CD14-positive monocyte (primary cell): ENCODE data around the gene CDH13. TPM values are rescaled to one million over a fixed set of nuclear protein-coding genes. Genes with fewer than 3 reads are reported as not detected.

Experiments
- DNase-seq, 3 donors: peaks; one replicate each; pipeline ENCODE4 v3.0.0-alpha.2; 2011 to 2022
- H2AFZ ChIP-seq: 2 replicates; pipeline ENCODE4 v1.6.0; 2012; ENCODE audit warnings: mild to moderate bottlenecking, low read depth, low read length, inconsistent platforms; ENCODE audit not compliant: insufficient read depth, poor library complexity, severe bottlenecking
- H3K27ac ChIP-seq, 2 donors: 1 replicate in 1 of 2; 2 replicates in 1 of 2; pipeline ENCODE4 v1.5.1; 2012 to 2013; ENCODE audit warnings: low read length in 2 of 2, control low read depth in 1 of 2, inconsistent platforms in 1 of 2, low read depth in 1 of 2, mild to moderate bottlenecking in 1 of 2
- H3K27me3 ChIP-seq, 2 donors: one replicate each; pipeline versions ENCODE4 v1.6.0 to v1.6.1; 2011 to 2013; ENCODE audit warnings: low read length in 2 of 2; ENCODE audit not compliant: control insufficient read depth in 2 of 2, insufficient read depth in 2 of 2
- H3K36me3 ChIP-seq, 2 donors: replicated peaks in 1 of 2; 1 replicate in 1 of 2; 2 replicates in 1 of 2; pipeline versions ENCODE4 v1.5.1 to v1.6.1; 2012 to 2013; ENCODE audit warnings: low read length in 2 of 2, control low read depth in 1 of 2, inconsistent platforms in 1 of 2, mild to moderate bottlenecking in 1 of 2; ENCODE audit not compliant: insufficient read depth in 2 of 2, control insufficient read depth in 1 of 2
- H3K4me1 ChIP-seq, 2 donors: 1 replicate in 1 of 2; 2 replicates in 1 of 2; pipeline versions ENCODE4 v1.5.1 to v1.6.1; 2012 to 2013; ENCODE audit warnings: low read length in 2 of 2, control low read depth in 1 of 2, inconsistent platforms in 1 of 2, mild to moderate bottlenecking in 1 of 2, moderate library complexity in 1 of 2; ENCODE audit not compliant: insufficient read depth in 2 of 2, control insufficient read depth in 1 of 2
- H3K4me2 ChIP-seq: replicated peaks from 2 replicates; pipeline ENCODE3; 2012; ENCODE audit warnings: low read length, moderate library complexity, mild to moderate bottlenecking; ENCODE audit not compliant: poor library complexity, severe bottlenecking; ENCODE audit errors: extremely low read depth
- H3K4me3 ChIP-seq, 3 experiments: fragments of 200-600 bp in 1 of 3; sonication (generic) in 1 of 3; replicated peaks in 1 of 3; 1 replicate in 2 of 3; 2 replicates in 1 of 3; pipeline ENCODE4 v1.5.1; 2011 to 2013; ENCODE audit warnings: low read length in 3 of 3, mild to moderate bottlenecking in 3 of 3, control low read depth in 2 of 3, low read depth in 2 of 3, inconsistent platforms in 1 of 3, moderate library complexity in 1 of 3
- H3K79me2 ChIP-seq: 2 replicates; pipeline ENCODE4 v1.6.0; 2012; ENCODE audit warnings: mild to moderate bottlenecking, control low read depth, inconsistent platforms, low read length, moderate library complexity; ENCODE audit not compliant: insufficient read depth
- H3K9ac ChIP-seq: 2 replicates; pipeline ENCODE4 v1.6.0; 2017; ENCODE audit warnings: low read length, mild to moderate bottlenecking; ENCODE audit not compliant: insufficient read depth, poor library complexity, severe bottlenecking
- H3K9me3 ChIP-seq, 2 donors: replicated peaks in 1 of 2; 1 replicate in 1 of 2; 2 replicates in 1 of 2; pipeline versions ENCODE4 v1.5.1 to v1.6.1; 2012 to 2013; ENCODE audit warnings: low read length in 2 of 2, control low read depth in 1 of 2; ENCODE audit not compliant: control insufficient read depth in 1 of 2, insufficient read depth in 1 of 2
- H4K20me1 ChIP-seq: 2 replicates; pipeline ENCODE4 v1.6.0; 2012; ENCODE audit warnings: mild to moderate bottlenecking, low read length, control low read depth, moderate library complexity; ENCODE audit not compliant: insufficient read depth
- H3K27ac Mint-ChIP-seq, 7 donors: one replicate each; pipeline ENCODE4 v1.8.0; 2020; ENCODE audit warnings: mild to moderate bottlenecking in 7 of 7, mixed read lengths in 7 of 7, moderate library complexity in 6 of 7, inconsistent platforms in 2 of 7
- H3K27me3 Mint-ChIP-seq, 3 donors: one replicate each; pipeline ENCODE4 v1.8.0; 2021 to 2022; ENCODE audit warnings: low read depth in 3 of 3, mild to moderate bottlenecking in 3 of 3, mixed read lengths in 3 of 3, moderate library complexity in 3 of 3, inconsistent platforms in 1 of 3
- H3K36me3 Mint-ChIP-seq, 2 donors: one replicate each; pipeline ENCODE4 v1.8.0; 2020; ENCODE audit warnings: mixed read lengths in 2 of 2, inconsistent platforms in 1 of 2, mild to moderate bottlenecking in 1 of 2
- H3K4me1 Mint-ChIP-seq: one replicate; pipeline ENCODE4 v1.8.0; 2020; ENCODE audit warnings: mild to moderate bottlenecking, mixed read lengths
- H3K4me3 Mint-ChIP-seq, 2 donors: one replicate each; pipeline ENCODE4 v1.8.0; 2020; ENCODE audit warnings: mild to moderate bottlenecking in 2 of 2, mixed read lengths in 2 of 2, moderate library complexity in 1 of 2
- H3K9me3 Mint-ChIP-seq, 7 donors: one replicate each; pipeline ENCODE4 v1.8.0; 2020 to 2022; ENCODE audit warnings: mixed read lengths in 7 of 7, mild to moderate bottlenecking in 6 of 7, moderate library complexity in 6 of 7, inconsistent platforms in 2 of 7
- CTCF ChIP-seq: fragments of 200-600 bp; IDR thresholded peaks from one replicate; pipeline ENCODE4 v1.8.0; 2022; ENCODE audit warnings: antibody characterized with exemption, mild to moderate bottlenecking
- WGBS: methylation state at CpG from one replicate; pipeline ENCODE4 v1.1.5; 2013; ENCODE audit warnings: missing lambda C conversion rate; ENCODE audit not compliant: insufficient coverage; 5-methylcytosine and 5-hydroxymethylcytosine counted together
- intact Hi-C, 2 donors: fragments of 100-400 bp; cut with micrococcal nuclease; formaldehyde crosslinking; loops; one replicate each; pipeline versions ENCODE4 v1.15.0 to v1.15.1; 2023
- polyA plus RNA-seq, 3 donors: library from polyadenylated mRNA; depleted of rRNA in 1 of 3; unstranded in 2 of 3; stranded (reverse) in 1 of 3; fragments of 300-500 nt in 2 of 3; fragments of >200 nt in 1 of 3; fragmentation: Illumina TruSeq in 2 of 3; gene quantifications; 1 replicate in 2 of 3; 2 replicates in 1 of 3; pipeline ENCODE4 v1.2.3, GENCODE V29; 2012 to 2021

Gene CDH13
- polyA plus RNA-seq, 3 donors = 0.13 to 0.19 TPM; not detected in 1

- Histone ChIP-seq H3K4me3 (no peak overlapping the region), H3K27me3 (no peaks in the 10 kb centered on the region), H3K27ac (no peak overlapping the region), H3K36me3 (no peaks in the 10 kb centered on the region), H4K20me1 (no peaks in the 10 kb centered on the region), H3K9ac (no peak overlapping the region), H3K4me1 (no peaks in the 10 kb centered on the region), H3K9me3 (peaks cover 0 to 3% of the 10 kb centered on the region in 2 donors), H3K79me2 (no peaks in the 10 kb centered on the region), H3K4me2 (no peak overlapping the region), H2AFZ (no peak overlapping the region)
- no peak overlapping the region for H3K4me3 Mint-ChIP-seq
- no peaks in the 10 kb centered on the region for H3K4me1 Mint-ChIP-seq
- DNase-seq = no peak
- TF ChIP-seq CTCF = no peak
- H3K36me3 Mint-ChIP-seq = no peaks in the 10 kb centered on the region
- peaks cover 0 to 4% (median 2%) of the 10 kb centered on the region in 3 donors for H3K27me3 Mint-ChIP-seq
- intact Hi-C loops = no loop called here
- H3K9me3 Mint-ChIP-seq = peaks cover 3 to 19% (median 10%) of the 10 kb centered on the region in 7 donors
- no peak overlapping the region for H3K27ac Mint-ChIP-seq
- WGBS = no CpG with 5 or more reads among the region's 2 CpGs
Observed at GRCh38 chr16:83515395-83515794, 888.6 kb downstream of the CDH13 start.

- H3K27ac ChIP-seq = no peak overlapping the region
- H3K4me3 ChIP-seq = no peak overlapping the region
- no peak overlapping the region for H3K27ac Mint-ChIP-seq
- no peak overlapping the region for H2AFZ ChIP-seq
- H3K4me1 Mint-ChIP-seq = no peaks in the 10 kb centered on the region
- no peaks in the 10 kb centered on the region for H3K4me1 ChIP-seq
- intact Hi-C loops = no loop called here
- H3K4me3 Mint-ChIP-seq = no peak overlapping the region
- H3K36me3 Mint-ChIP-seq = no peaks in the 10 kb centered on the region
- no peak overlapping the region for H3K4me2 ChIP-seq
- H3K27me3 ChIP-seq = no peaks in the 10 kb centered on the region
- peaks cover 3 to 17% (median 8%) of the 10 kb centered on the region in 7 donors for H3K9me3 Mint-ChIP-seq
- no peaks in the 10 kb centered on the region for H3K9me3 ChIP-seq
- H3K27me3 Mint-ChIP-seq = peaks cover 0 to 2% (median 2%) of the 10 kb centered on the region in 3 donors
- H4K20me1 ChIP-seq = no peaks in the 10 kb centered on the region
- DNase-seq = no peak
- 80% methylated on average over 2 of the region's 2 CpGs for WGBS
- no peaks in the 10 kb centered on the region for H3K36me3 ChIP-seq
- no peaks in the 10 kb centered on the region for H3K79me2 ChIP-seq
- no peak for TF ChIP-seq CTCF
- H3K9ac ChIP-seq = no peak overlapping the region
Observed at GRCh38 chr16:83516931-83517330, 890.2 kb downstream of the CDH13 start.
